Tibial artery (tissue), 4 donors: Measurements from ENCODE around the gene DERA.
"Not testable (repeated sequence)": the region's sequence is repeated elsewhere in the genome, so short reads cannot be mapped to it uniquely, and the experiment has no call there.

ENCODE experiments used
- DNase-seq, 2 donors: peaks; one replicate each; pipeline ENCODE4 v3.0.0-alpha.2; 2019
- H3K27ac ChIP-seq, 2 donors: fragments of 200-600 bp; sonication (generic) in 1 of 2; 1 replicate in 1 of 2; 2 replicates in 1 of 2; pipeline ENCODE4 v1.5.1; 2018 to 2019; ENCODE audit warnings: mild to moderate bottlenecking in 1 of 2
- H3K27me3 ChIP-seq, 2 donors: fragments of 200-600 bp; sonication (generic) in 1 of 2; one replicate each; pipeline versions ENCODE4 v1.5.1 to v1.6.0; 2016 to 2019
- H3K36me3 ChIP-seq, 3 donors: fragments of 200-600 bp; sonication (generic) in 2 of 3; one replicate each; pipeline ENCODE4 v1.5.1; 2016 to 2019; ENCODE audit warnings: mild to moderate bottlenecking in 2 of 3
- H3K4me1 ChIP-seq, 4 donors: fragments of 200-600 bp; sonication (generic) in 2 of 4; 1 replicate in 3 of 4; 2 replicates in 1 of 4; pipeline ENCODE4 v1.5.1; 2016 to 2019
- H3K4me3 ChIP-seq, 2 donors: fragments of 200-600 bp; sonication (generic) in 1 of 2; 1 replicate in 1 of 2; 2 replicates in 1 of 2; pipeline ENCODE4 v1.5.1; 2018 to 2019; ENCODE audit warnings: mild to moderate bottlenecking in 2 of 2
- H3K9me3 ChIP-seq, 3 donors: fragments of 200-600 bp; sonication (generic) in 1 of 3; one replicate each; pipeline ENCODE4 v1.5.1; 2016 to 2019
- CTCF ChIP-seq, 2 experiments: fragments of 200-600 bp in 1 of 2; fragments of 450-650 bp in 1 of 2; IDR thresholded peaks; one replicate each; pipeline ENCODE4 v1.5.1; 2017 to 2019; ENCODE audit warnings: antibody characterized with exemption in 2 of 2, mild to moderate bottlenecking in 1 of 2, moderate library complexity in 1 of 2
- intact Hi-C: fragments of 100-400 bp; cut with DNase I; formaldehyde crosslinking; loops from one replicate; pipeline ENCODE4 v1.15.0; 2023; ENCODE audit warnings: low total_unique reads

Gene DERA

GRCh38 chr12:15956010-15956409 is 44.9 kb downstream of the DERA start:
- no peak for TF ChIP-seq CTCF (IDR thresholded peaks at IDR 0.05)
- intact Hi-C loops = no loop called here

GRCh38 chr12:15956413-15957185 is 45.5 kb downstream of the DERA start:
- no peaks in the 10 kb centered on the region for H3K4me1 ChIP-seq

More at GRCh38 chr12:15956010-15956409, 44.9 kb downstream of the DERA start:
- Histone ChIP-seq H3K36me3 (peaks cover 12 to 26% (median 19%) of the 10 kb centered on the region in 3 donors), H3K27me3 (no peaks in the 10 kb centered on the region), H3K4me1 (no peaks in the 10 kb centered on the region), H3K9me3 (no peaks in the 10 kb centered on the region), H3K27ac (no peak overlapping the region), H3K4me3 (no peak overlapping the region)
- DNase-seq = no peak

GRCh38 chr12:15962760-15963159 is 51.6 kb downstream of the DERA start:
- peaks cover 32 to 64% (median 47%) of the 10 kb centered on the region in 3 donors for H3K36me3 ChIP-seq
- no peak overlapping the region for H3K27ac ChIP-seq
- H3K4me1 ChIP-seq = no peaks in the 10 kb centered on the region
- no peak overlapping the region for H3K4me3 ChIP-seq
- no peak for DNase-seq
- intact Hi-C loops = no loop called here
- no peaks in the 10 kb centered on the region for H3K9me3 ChIP-seq
- no peak for TF ChIP-seq CTCF (IDR thresholded peaks at IDR 0.05)
- H3K27me3 ChIP-seq = no peaks in the 10 kb centered on the region

More at GRCh38 chr12:15956413-15957185, 45.5 kb downstream of the DERA start:
- DNase-seq = no peak
- Histone ChIP-seq H3K9me3 (no peaks in the 10 kb centered on the region), H3K36me3 (peaks cover 16 to 31% (median 25%) of the 10 kb centered on the region in 3 donors), H3K4me3 (no peak overlapping the region), H3K27me3 (no peaks in the 10 kb centered on the region), H3K27ac (no peak overlapping the region)
- intact Hi-C loops = no loop called here
- TF ChIP-seq CTCF (IDR thresholded peaks at IDR 0.05) = no peak

GRCh38 chr12:15963271-15963670 is 52.1 kb downstream of the DERA start:
- Histone ChIP-seq H3K36me3 (peaks cover 32 to 59% (median 42%) of the 10 kb centered on the region in 3 donors), H3K4me1 (no peaks in the 10 kb centered on the region), H3K4me3 (no peak overlapping the region), H3K27ac (no peak overlapping the region), H3K9me3 (no peaks in the 10 kb centered on the region), H3K27me3 (no peaks in the 10 kb centered on the region)
- no peak for DNase-seq
- TF ChIP-seq CTCF (IDR thresholded peaks at IDR 0.05) = no peak
- intact Hi-C loops = no loop called here

- H3K36me3 ChIP-seq = peaks cover 18 to 52% (median 26%) of the 10 kb centered on the region in 3 donors
- TF ChIP-seq CTCF (IDR thresholded peaks at IDR 0.05) = no peak
These were observed 55.3 kb downstream of the DERA start for GRCh38 chr12:15966426-15966825.

GRCh38 chr12:15967053-15967452 is 55.9 kb downstream of the DERA start:
- H3K9me3 ChIP-seq, H3K4me3 ChIP-seq, H3K27ac ChIP-seq, H3K27me3 ChIP-seq, DNase-seq, H3K4me1 ChIP-seq, intact Hi-C loops: not testable (repeated sequence)
- peaks cover 15 to 46% (median 21%) of the 10 kb centered on the region in 3 donors for H3K36me3 ChIP-seq

More at GRCh38 chr12:15966426-15966825, 55.3 kb downstream of the DERA start:
- H3K4me3 ChIP-seq = no peak overlapping the region
- intact Hi-C loops = no loop called here
- H3K27me3 ChIP-seq = no peaks in the 10 kb centered on the region
- H3K9me3 ChIP-seq = no peaks in the 10 kb centered on the region
- no peak for DNase-seq
- no peaks in the 10 kb centered on the region for H3K4me1 ChIP-seq
- H3K27ac ChIP-seq = no peak overlapping the region
